ENCODE data around the gene DHX35.

GRCh38 chr20:39049148-39049547 is 87.0 kb downstream of the DHX35 start:
- TF ChIP-seq EZH2 (IDR thresholded peaks at IDR 0.05; ENCODE audit: borderline replicate concordance, low read depth, low read length, severe bottlenecking) (no peak), CTCF (IDR thresholded peaks at IDR 0.05; ENCODE audit: borderline replicate concordance, extremely low read depth, low read length, poor library complexity, severe bottlenecking) (peak; percentile 0)

Measured in DND-41 (cell line).